Measurements from ENCODE around the gene IL23R.

Gene IL23R

DNA sequence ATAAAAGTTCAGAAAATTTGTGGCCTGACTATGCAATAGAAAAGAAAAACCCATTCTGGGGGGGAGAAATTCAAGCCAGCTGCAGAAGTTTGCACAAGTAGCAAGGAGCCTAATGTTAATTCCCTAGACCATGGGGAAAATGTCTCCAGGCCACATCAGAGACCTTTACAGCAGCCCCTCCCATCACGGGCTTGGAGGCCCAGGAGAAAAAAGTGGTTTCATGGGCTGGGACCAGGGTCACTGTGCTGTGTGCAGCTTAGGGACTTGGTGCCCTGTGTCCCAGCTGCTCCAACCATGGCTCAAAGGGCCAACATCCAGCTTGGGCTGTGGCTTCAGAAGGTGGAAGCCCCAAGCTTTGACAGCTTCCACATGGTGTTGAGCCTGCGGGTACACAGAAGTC lies 42.0 kb downstream of the IL23R start:
- H3K4me3 ChIP-seq (ENCODE audit: low read depth, low read length): no peak overlapping the region
- POLR2A ChIA-PET: no interaction called here
- no peak for TF ChIP-seq CTCF (IDR thresholded peaks at IDR 0.05; ENCODE audit: insufficient read depth, low read length, missing control alignments)
- CTCF ChIA-PET: interaction anchor here (6.5 to 8.0 kb wide), 2 partner anchors 213 to 444 kb away, joined by 95 to 164 read pairs; no protein-coding TSS in a partner anchor
- DNase-seq (ENCODE audit: low read depth, low spot score): no peak

GRCh38 chr1:67209521-67209920 lies 43.3 kb downstream of the IL23R start:
- ChIA-PET POLR2A (no interaction called here), CTCF (interaction anchor here (1.6 to 8.0 kb wide), 5 partner anchors 14 to 445 kb away, joined by 5 to 276 read pairs (median 98); no protein-coding TSS in a partner anchor)
- no peak for DNase-seq (ENCODE audit: low read depth, low spot score)
- no peak overlapping the region for H3K4me3 ChIP-seq (ENCODE audit: low read depth, low read length)
- TF ChIP-seq CTCF (IDR thresholded peaks at IDR 0.05; ENCODE audit: insufficient read depth, low read length, missing control alignments): no peak

DNA sequence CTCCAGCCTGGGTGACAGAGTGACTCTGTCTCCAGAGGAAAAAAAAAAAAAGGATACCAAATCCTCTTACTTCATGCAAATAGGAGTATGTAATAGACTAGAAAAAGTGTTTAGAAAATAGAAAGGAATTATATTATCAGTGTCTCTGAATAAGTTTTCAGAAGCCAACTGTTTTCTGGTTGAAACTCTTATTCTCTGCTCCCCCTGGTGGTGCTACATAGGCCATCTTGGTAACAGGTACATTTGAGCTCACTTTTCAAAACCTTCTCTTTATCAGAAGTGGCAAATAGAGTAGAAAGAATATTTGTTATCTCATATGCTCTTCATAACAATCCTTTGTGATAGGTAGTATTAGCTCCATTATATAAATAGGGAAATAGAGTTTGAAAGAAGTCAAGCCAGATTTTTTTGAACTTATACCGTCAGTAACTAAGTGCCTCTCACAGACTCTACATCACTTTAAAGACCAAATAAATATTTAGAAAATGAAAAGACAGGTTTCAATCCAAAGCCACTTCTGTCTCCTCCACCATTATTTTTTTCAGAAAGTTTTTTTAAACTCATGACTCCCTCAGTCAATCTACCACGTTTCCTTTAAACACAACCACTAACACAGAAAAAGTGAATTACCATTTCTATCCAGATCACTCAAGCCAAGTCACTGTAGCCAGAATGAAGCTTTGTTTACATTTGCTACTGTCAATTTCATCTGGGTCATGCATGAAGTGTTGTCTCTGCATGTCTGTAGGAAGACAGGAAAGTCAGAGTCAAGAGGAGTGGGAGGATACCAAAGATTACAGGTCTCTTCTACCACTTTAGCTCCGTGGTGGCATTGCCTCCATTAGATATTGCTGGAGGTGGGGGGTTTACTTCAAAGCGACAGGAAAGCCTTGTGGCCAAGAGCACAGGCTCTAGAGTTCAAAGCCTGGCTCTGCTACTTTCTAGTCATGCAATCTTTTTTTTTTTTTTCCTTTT lies 45.6 kb downstream of the IL23R start:
- CTCF ChIA-PET: interaction anchor here (0.7 to 8.0 kb wide), 39 partner anchors 9 to 486 kb away, joined by 3 to 276 read pairs (median 5); no protein-coding TSS in a partner anchor
- TF ChIP-seq CTCF (IDR thresholded peaks at IDR 0.05; ENCODE audit: insufficient read depth, low read length, missing control alignments): peak; percentile 46
- DNase-seq (ENCODE audit: low read depth, low spot score): no peak
- POLR2A ChIA-PET: interaction anchor here (0.6 kb wide), 2 partner anchors 277 to 288 kb away, joined by 3 read pairs; no protein-coding TSS in a partner anchor
- no peak overlapping the region for H3K4me3 ChIP-seq (ENCODE audit: low read depth, low read length)

- H3K4me3 ChIP-seq (ENCODE audit: low read depth, low read length): no peak overlapping the region
- peak; percentile 60 for TF ChIP-seq CTCF (IDR thresholded peaks at IDR 0.05; ENCODE audit: insufficient read depth, low read length, missing control alignments)
- DNase-seq (ENCODE audit: low read depth, low spot score): no peak
- CTCF ChIA-PET: interaction anchor here (0.6 to 8.0 kb wide), 40 partner anchors 8 to 487 kb away, joined by 3 to 276 read pairs (median 5); no protein-coding TSS in a partner anchor
- POLR2A ChIA-PET: no interaction called here
Measured at GRCh38 chr1:67213164-67213563, 46.9 kb downstream of the IL23R start.

- DNase-seq (ENCODE audit: low read depth, low spot score): no peak
- ChIA-PET CTCF (interaction anchor here (0.7 to 8.0 kb wide), 32 partner anchors 9 to 461 kb away, joined by 3 to 276 read pairs (median 7); no protein-coding TSS in a partner anchor), POLR2A (no interaction called here)
- no peak for TF ChIP-seq CTCF (IDR thresholded peaks at IDR 0.05; ENCODE audit: insufficient read depth, low read length, missing control alignments)
- H3K4me3 ChIP-seq (ENCODE audit: low read depth, low read length): no peak overlapping the region
Measured at GRCh38 chr1:67213948-67214347, 47.7 kb downstream of the IL23R start.

All from AG04449 (cell line).